Activated CD4-positive, alpha-beta T cell treated with anti-CD3 and anti-CD28 coated beads, Interleukin-2, amount 10 ng/mL, durations not matched to agents 24 days and 14 days (primary cell): ENCODE data around the gene DCTD. TPM values are rescaled to one million over a fixed set of nuclear protein-coding genes. Genes with fewer than 3 reads are reported as not detected.

Experiments
- DNase-seq: peaks from one replicate; pipeline ENCODE4 v3.0.0; 2022
- H3K27ac Mint-ChIP-seq: one replicate; pipeline ENCODE4 v1.8.0; 2022; ENCODE audit warnings: mild to moderate bottlenecking, mixed read lengths
- H3K27me3 Mint-ChIP-seq: one replicate; pipeline ENCODE4 v1.8.0; 2022; ENCODE audit warnings: mixed read lengths
- H3K36me3 Mint-ChIP-seq: one replicate; pipeline ENCODE4 v1.8.0; 2022; ENCODE audit warnings: low read depth, mild to moderate bottlenecking, mixed read lengths
- H3K4me1 Mint-ChIP-seq: one replicate; pipeline ENCODE4 v1.8.0; 2021; ENCODE audit warnings: mixed read lengths
- H3K4me3 Mint-ChIP-seq: one replicate; pipeline ENCODE4 v1.8.0; 2022; ENCODE audit warnings: mild to moderate bottlenecking, moderate library complexity, mixed read lengths
- H3K9me3 Mint-ChIP-seq: one replicate; pipeline ENCODE4 v1.8.0; 2021; ENCODE audit warnings: mixed read lengths
- intact Hi-C: fragments of 100-400 bp; cut with micrococcal nuclease; formaldehyde crosslinking; loops from one replicate; pipeline ENCODE4 v1.15.1; 2023
- total RNA-seq: library from RNA; stranded (reverse); gene quantifications from 2 replicates; pipeline ENCODE4 v1.2.3, GENCODE V29; 2022

Gene DCTD
- total RNA-seq, 1 donor from 2014 or later = 125 TPM

DNA sequence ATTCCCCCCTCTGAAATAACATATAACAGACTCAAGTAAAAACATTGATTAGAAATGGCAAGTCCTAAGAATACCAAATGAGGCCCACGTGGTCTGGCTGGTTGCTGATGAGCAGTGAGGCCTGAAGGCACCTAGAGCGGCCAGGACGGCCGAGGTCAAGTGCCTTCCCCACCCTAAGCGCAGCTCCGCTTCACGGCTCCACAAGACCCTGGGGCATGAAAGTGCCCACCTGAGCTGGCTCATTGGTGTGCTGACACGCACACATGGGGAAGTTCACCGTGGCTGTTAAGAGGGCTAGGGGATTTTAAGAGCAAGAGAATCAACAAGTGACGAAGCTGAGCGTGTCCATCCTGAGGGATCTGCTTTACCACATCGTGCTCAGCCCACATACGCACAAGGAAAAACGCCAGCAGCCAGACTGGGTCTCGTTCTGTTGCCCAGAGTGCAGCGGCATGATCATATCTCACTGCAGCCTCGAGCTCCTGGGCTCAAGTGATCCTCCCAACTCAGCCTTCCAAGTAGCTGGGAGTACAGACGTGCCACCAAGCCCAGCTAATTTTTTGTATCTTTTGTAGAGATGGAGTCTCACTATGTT is 22.4 kb downstream of the DCTD start:
- H3K9me3 Mint-ChIP-seq = no peaks in the 10 kb centered on the region
- H3K4me1 Mint-ChIP-seq = no peaks in the 10 kb centered on the region
- no peak overlapping the region for H3K4me3 Mint-ChIP-seq
- peaks cover 56% of the 10 kb centered on the region for H3K36me3 Mint-ChIP-seq
- DNase-seq = no peak
- H3K27me3 Mint-ChIP-seq = no peaks in the 10 kb centered on the region
- intact Hi-C loops = no loop called here
- H3K27ac Mint-ChIP-seq = no peak overlapping the region

DNA sequence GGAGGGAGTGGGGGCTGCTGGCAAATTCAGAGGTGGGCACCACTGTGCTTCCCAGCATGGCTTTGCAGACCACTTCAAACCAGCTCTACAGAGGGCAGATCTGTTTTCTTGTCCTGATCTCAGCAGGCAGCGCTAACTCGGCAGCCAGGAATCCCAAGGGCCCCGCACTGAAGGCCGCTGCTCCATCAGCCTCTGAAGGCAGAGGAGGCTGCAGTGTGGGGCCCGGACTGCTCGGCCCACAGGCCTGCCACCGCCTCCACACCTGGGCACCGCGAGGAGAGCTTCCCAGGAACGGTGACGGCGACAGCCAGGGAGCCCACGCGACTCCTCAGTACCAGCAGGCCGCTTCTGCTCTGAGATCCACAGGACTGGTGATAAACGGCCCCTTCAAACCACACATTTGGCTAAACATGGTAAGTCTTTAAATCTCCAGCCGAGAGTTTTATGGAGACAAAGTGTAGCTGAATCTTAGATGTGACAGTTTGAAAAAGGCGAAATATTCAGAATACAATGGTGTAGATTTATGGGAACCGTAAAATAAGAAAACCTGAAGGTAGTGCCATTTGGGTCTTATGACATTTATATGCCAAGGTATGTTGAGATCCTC is 23.6 kb downstream of the DCTD start:
- no peak for DNase-seq
- Mint-ChIP-seq H3K36me3 (peaks cover 63% of the 10 kb centered on the region), H3K4me3 (no peak overlapping the region), H3K9me3 (no peaks in the 10 kb centered on the region), H3K4me1 (no peaks in the 10 kb centered on the region), H3K27me3 (no peaks in the 10 kb centered on the region), H3K27ac (no peak overlapping the region)
- intact Hi-C loops = no loop called here

- Mint-ChIP-seq H3K4me1 (no peaks in the 10 kb centered on the region), H3K27me3 (no peaks in the 10 kb centered on the region), H3K27ac (no peak overlapping the region), H3K9me3 (no peaks in the 10 kb centered on the region), H3K36me3 (peaks cover 64% of the 10 kb centered on the region), H3K4me3 (no peak overlapping the region)
- intact Hi-C loops = no loop called here
- DNase-seq = no peak
Observed at GRCh38 chr4:182893047-182893446, 24.1 kb downstream of the DCTD start.

DNA sequence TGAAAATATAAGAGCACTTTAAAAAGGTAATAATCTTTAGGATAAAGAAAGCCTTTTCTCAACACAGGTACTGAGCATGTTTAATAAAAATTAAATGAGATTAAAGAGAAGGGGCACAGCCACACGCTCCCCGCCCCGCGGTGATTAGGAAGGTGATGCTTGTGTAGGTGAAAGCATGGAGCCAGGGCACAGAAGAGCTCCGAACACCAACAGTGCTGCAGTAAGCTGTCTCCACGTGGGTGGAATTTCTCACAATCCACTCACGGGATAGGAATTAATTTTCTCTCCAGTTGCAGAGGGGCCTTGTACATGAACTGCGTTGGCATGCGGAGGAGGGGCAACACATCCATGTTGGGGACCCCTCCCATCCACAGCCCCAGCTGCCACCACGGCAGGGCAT is 27.0 kb downstream of the DCTD start:
- no peak for DNase-seq
- no peak overlapping the region for H3K27ac Mint-ChIP-seq

GRCh38 chr4:182888891-182889290 is 28.3 kb downstream of the DCTD start:
- no peak overlapping the region for H3K27ac Mint-ChIP-seq
- DNase-seq = no peak
- peaks cover 77% of the 10 kb centered on the region for H3K36me3 Mint-ChIP-seq
- no peak overlapping the region for H3K4me3 Mint-ChIP-seq
- H3K4me1 Mint-ChIP-seq = no peaks in the 10 kb centered on the region
- intact Hi-C loops = no loop called here
- H3K27me3 Mint-ChIP-seq = no peaks in the 10 kb centered on the region
- H3K9me3 Mint-ChIP-seq = peaks cover 3% of the 10 kb centered on the region

More for the DNA sequence above, 27.0 kb downstream of the DCTD start:
- Mint-ChIP-seq H3K9me3 (no peaks in the 10 kb centered on the region), H3K4me1 (no peaks in the 10 kb centered on the region), H3K36me3 (peaks cover 79% of the 10 kb centered on the region), H3K27me3 (no peaks in the 10 kb centered on the region), H3K4me3 (no peak overlapping the region)
- intact Hi-C loops = no loop called here

GRCh38 chr4:182886768-182887167 is 30.4 kb downstream of the DCTD start:
- no peak for DNase-seq
- no peaks in the 10 kb centered on the region for H3K27me3 Mint-ChIP-seq
- H3K4me3 Mint-ChIP-seq = no peak overlapping the region
- peaks cover 3% of the 10 kb centered on the region for H3K9me3 Mint-ChIP-seq
- intact Hi-C loops = no loop called here
- peaks cover 80% of the 10 kb centered on the region for H3K36me3 Mint-ChIP-seq
- no peaks in the 10 kb centered on the region for H3K4me1 Mint-ChIP-seq
- H3K27ac Mint-ChIP-seq = no peak overlapping the region

GRCh38 chr4:182886205-182886604 is 31.0 kb downstream of the DCTD start:
- no peak overlapping the region for H3K27ac Mint-ChIP-seq

GRCh38 chr4:182885738-182886077 is 31.5 kb downstream of the DCTD start:
- no peak for DNase-seq
- Mint-ChIP-seq H3K4me1 (no peaks in the 10 kb centered on the region), H3K9me3 (peaks cover 3% of the 10 kb centered on the region), H3K27me3 (no peaks in the 10 kb centered on the region), H3K27ac (no peak overlapping the region), H3K4me3 (no peak overlapping the region), H3K36me3 (peaks cover 73% of the 10 kb centered on the region)
- intact Hi-C loops = no loop called here

More at GRCh38 chr4:182886205-182886604, 31.0 kb downstream of the DCTD start:
- DNase-seq = no peak
- intact Hi-C loops = no loop called here
- Mint-ChIP-seq H3K27me3 (no peaks in the 10 kb centered on the region), H3K9me3 (peaks cover 3% of the 10 kb centered on the region), H3K36me3 (peaks cover 75% of the 10 kb centered on the region), H3K4me3 (no peak overlapping the region), H3K4me1 (no peaks in the 10 kb centered on the region)

DNA sequence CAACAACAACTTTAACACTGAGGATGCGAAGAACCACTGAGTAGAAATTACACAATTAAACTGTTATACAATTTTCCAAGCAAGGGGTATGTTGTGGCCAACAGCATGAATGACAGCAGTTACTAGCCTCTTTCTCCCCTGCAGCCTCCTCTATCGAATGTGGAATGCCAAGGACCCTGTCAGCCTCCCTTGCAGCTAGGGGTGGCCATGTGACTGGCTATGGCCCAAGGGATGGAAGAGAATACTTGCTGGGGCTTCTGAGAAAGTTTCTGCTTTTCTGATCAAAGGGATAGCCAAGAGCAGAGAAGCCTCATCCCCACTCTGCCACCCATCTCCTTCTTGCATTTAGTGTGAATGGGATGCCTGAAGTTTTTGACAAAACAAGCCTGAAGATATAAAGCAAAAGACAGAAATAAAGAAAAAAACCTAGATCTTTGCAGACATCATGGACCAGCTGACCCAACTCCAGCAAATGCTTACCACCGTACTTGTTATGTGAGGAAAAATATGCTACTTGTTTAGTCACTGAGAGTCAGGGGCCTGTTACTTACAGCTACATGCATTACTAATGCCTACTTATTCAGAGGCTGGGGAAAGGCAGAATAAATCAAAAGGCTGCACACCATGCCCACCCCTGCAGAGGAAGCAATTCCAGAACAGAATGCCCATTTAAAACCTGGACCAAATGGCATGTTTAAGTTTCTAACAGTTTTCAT is 32.0 kb downstream of the DCTD start:
- Mint-ChIP-seq H3K9me3 (peaks cover 3% of the 10 kb centered on the region), H3K27me3 (no peaks in the 10 kb centered on the region), H3K27ac (no peak overlapping the region), H3K4me3 (no peak overlapping the region), H3K4me1 (no peaks in the 10 kb centered on the region), H3K36me3 (peaks cover 67% of the 10 kb centered on the region)
- intact Hi-C loops = no loop called here
- DNase-seq = no peak

DNA sequence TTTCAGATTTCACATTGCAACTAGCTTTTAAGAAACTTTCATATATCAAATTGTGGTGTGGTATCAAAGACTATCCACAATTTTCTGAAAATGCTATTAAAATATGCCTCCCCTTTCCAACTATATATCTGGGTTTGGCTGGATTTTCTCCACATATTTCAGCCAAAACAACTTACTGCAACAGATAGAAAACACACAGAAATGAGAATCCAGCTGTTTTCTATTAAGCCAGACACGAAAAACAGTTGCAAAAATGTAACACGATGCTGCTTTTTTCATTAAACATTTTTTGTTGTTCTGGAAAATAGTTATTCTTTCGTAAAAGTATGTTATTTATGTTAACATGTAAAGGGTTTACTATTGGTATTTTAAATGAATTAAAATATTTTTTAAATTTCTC is 33.1 kb downstream of the DCTD start:
- intact Hi-C loops = no loop called here
- Mint-ChIP-seq H3K36me3 (peaks cover 58% of the 10 kb centered on the region), H3K4me1 (no peaks in the 10 kb centered on the region), H3K4me3 (no peak overlapping the region), H3K27ac (no peak overlapping the region), H3K9me3 (peaks cover 3% of the 10 kb centered on the region), H3K27me3 (no peaks in the 10 kb centered on the region)
- DNase-seq = no peak

- H3K36me3 Mint-ChIP-seq = peaks cover 51% of the 10 kb centered on the region
- no peaks in the 10 kb centered on the region for H3K27me3 Mint-ChIP-seq
- no peaks in the 10 kb centered on the region for H3K4me1 Mint-ChIP-seq
- DNase-seq = no peak
- intact Hi-C loops = no loop called here
- peaks cover 3% of the 10 kb centered on the region for H3K9me3 Mint-ChIP-seq
- H3K27ac Mint-ChIP-seq = no peak overlapping the region
- no peak overlapping the region for H3K4me3 Mint-ChIP-seq
Observed at GRCh38 chr4:182883351-182883750, 33.8 kb downstream of the DCTD start.

- H3K36me3 Mint-ChIP-seq = peaks cover 41% of the 10 kb centered on the region
- DNase-seq = no peak
- H3K9me3 Mint-ChIP-seq = peaks cover 3% of the 10 kb centered on the region
- intact Hi-C loops = no loop called here
- no peak overlapping the region for H3K27ac Mint-ChIP-seq
- H3K4me3 Mint-ChIP-seq = no peak overlapping the region
- no peaks in the 10 kb centered on the region for H3K27me3 Mint-ChIP-seq
- no peaks in the 10 kb centered on the region for H3K4me1 Mint-ChIP-seq
Observed at GRCh38 chr4:182881914-182882313, 35.3 kb downstream of the DCTD start.

GRCh38 chr4:182880387-182881356 is 36.5 kb downstream of the DCTD start:
- H3K27me3 Mint-ChIP-seq = no peaks in the 10 kb centered on the region
- peaks cover 3% of the 10 kb centered on the region for H3K9me3 Mint-ChIP-seq
- intact Hi-C loops = no loop called here
- DNase-seq = no peak
- no peaks in the 10 kb centered on the region for H3K4me1 Mint-ChIP-seq
- no peak overlapping the region for H3K4me3 Mint-ChIP-seq
- H3K36me3 Mint-ChIP-seq = peaks cover 31% of the 10 kb centered on the region
- no peak overlapping the region for H3K27ac Mint-ChIP-seq

DNA sequence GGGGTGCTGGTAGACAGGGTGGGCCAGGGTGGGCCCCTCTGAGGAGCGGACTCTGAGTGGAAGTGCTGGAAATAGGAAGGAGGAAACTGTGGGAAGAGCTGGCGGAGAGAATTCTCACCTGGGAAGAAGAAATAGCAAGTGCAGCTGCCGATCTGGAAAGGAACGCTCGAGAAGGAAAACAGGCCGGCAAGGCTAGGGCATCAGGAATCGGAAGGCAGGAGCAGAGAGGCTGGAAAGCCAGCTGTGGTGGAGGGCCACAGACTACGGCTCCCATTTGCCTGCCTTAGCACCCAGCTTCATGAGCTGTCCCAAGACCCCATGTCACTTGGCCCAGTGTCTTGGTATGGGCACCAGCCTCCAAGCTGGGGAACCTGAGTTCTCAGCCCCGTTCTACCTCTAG is 37.3 kb downstream of the DCTD start:
- Mint-ChIP-seq H3K27ac (no peak overlapping the region), H3K36me3 (peaks cover 26% of the 10 kb centered on the region), H3K4me3 (no peak overlapping the region), H3K27me3 (no peaks in the 10 kb centered on the region), H3K9me3 (peaks cover 3% of the 10 kb centered on the region), H3K4me1 (no peaks in the 10 kb centered on the region)
- no peak for DNase-seq
- intact Hi-C loops = no loop called here
